Esophagus (tissue), 2 donors: ENCODE measurements around the gene PNPO. TPM values are rescaled to one million over a fixed set of nuclear protein-coding genes. Genes with fewer than 3 reads are reported as not detected.

Experiments
- H3K27ac ChIP-seq, 2 donors: one replicate each; pipeline ENCODE4 v1.5.1; 2013; ENCODE audit warnings: low read depth in 2 of 2, mild to moderate bottlenecking in 2 of 2, inconsistent platforms in 1 of 2, low read length in 1 of 2, moderate library complexity in 1 of 2
- H3K27me3 ChIP-seq, 2 donors: one replicate each; pipeline ENCODE4 v1.6.1; 2013; ENCODE audit warnings: low read length in 2 of 2, control low read depth in 1 of 2, mild to moderate bottlenecking in 1 of 2; ENCODE audit not compliant: insufficient read depth in 2 of 2, control insufficient read depth in 1 of 2
- H3K36me3 ChIP-seq, 2 donors: one replicate each; pipeline ENCODE4 v1.6.1; 2013; ENCODE audit warnings: low read length in 1 of 2; ENCODE audit not compliant: control insufficient read depth in 2 of 2, insufficient read depth in 2 of 2
- H3K4me1 ChIP-seq, 2 donors: one replicate each; pipeline ENCODE4 v1.6.1; 2013; ENCODE audit warnings: low read length in 1 of 2; ENCODE audit not compliant: control insufficient read depth in 2 of 2, insufficient read depth in 2 of 2
- H3K4me3 ChIP-seq, 2 donors: one replicate each; pipeline ENCODE4 v1.5.1; 2013; ENCODE audit warnings: low read length in 2 of 2, mild to moderate bottlenecking in 2 of 2, low read depth in 1 of 2, moderate library complexity in 1 of 2
- H3K9me3 ChIP-seq, 2 donors: one replicate each; pipeline ENCODE4 v1.6.1; 2013; ENCODE audit warnings: mild to moderate bottlenecking in 2 of 2, low read depth in 1 of 2, low read length in 1 of 2, moderate library complexity in 1 of 2; ENCODE audit not compliant: control insufficient read depth in 2 of 2, insufficient read depth in 1 of 2
- WGBS, 2 donors: extraction: QIAGEN DNeasy Blood & Tissue Kit; methylation state at CpG; one replicate each; pipeline ENCODE4 v1.1.7; 2013; 5-methylcytosine and 5-hydroxymethylcytosine counted together
- polyA plus RNA-seq, 2 donors: library from polyadenylated mRNA; stranded (reverse); fragments of 200-250 nt; gene quantifications; one replicate each; pipeline ENCODE4 v1.2.3, GENCODE V29; 2013
- donor health status: healthy with polysubstance abuse.
- donor health status: Bipolar disorder and iron deficiency.

PNPO gene
- polyA plus RNA-seq, 2 donors = 9.5 to 9.6 TPM

GRCh38 chr17:47901423-47901822, 39.9 kb upstream of the PNPO start:
- Histone ChIP-seq H3K36me3 (no peaks in the 10 kb centered on the region), H3K27ac (no peak overlapping the region), H3K4me3 (no peak overlapping the region), H3K27me3 (no peaks in the 10 kb centered on the region), H3K9me3 (no peaks in the 10 kb centered on the region), H3K4me1 (peaks cover 9% of the 10 kb centered on the region in 2 donors)
- WGBS, 2 donors = 86 to 88% methylated on average over 7 of the region's 7 CpGs

- no peak overlapping the region for H3K27ac ChIP-seq
- no peaks in the 10 kb centered on the region for H3K36me3 ChIP-seq
- WGBS, 2 donors = 78 to 81% methylated on average over 4 of the region's 4 CpGs
These were observed 39.2 kb upstream of the PNPO start for GRCh38 chr17:47902039-47902744.

GRCh38 chr17:47905221-47905733, 36.1 kb upstream of the PNPO start:
- H3K36me3 ChIP-seq = no peaks in the 10 kb centered on the region
- peak overlapping the region; percentile 51 to 84 for H3K27ac ChIP-seq
- WGBS, 2 donors = 28 to 52% methylated on average over 8 of the region's 8 CpGs
- no peaks in the 10 kb centered on the region for H3K9me3 ChIP-seq
- peaks cover 11 to 13% of the 10 kb centered on the region in 2 donors for H3K4me1 ChIP-seq
- H3K4me3 ChIP-seq = no peak overlapping the region
- no peaks in the 10 kb centered on the region for H3K27me3 ChIP-seq

More at GRCh38 chr17:47902039-47902744, 39.2 kb upstream of the PNPO start:
- Histone ChIP-seq H3K4me3 (no peak overlapping the region), H3K9me3 (no peaks in the 10 kb centered on the region), H3K27me3 (no peaks in the 10 kb centered on the region), H3K4me1 (peaks cover 11 to 13% of the 10 kb centered on the region in 2 donors)

GRCh38 chr17:47906443-47906842, 34.9 kb upstream of the PNPO start:
- Histone ChIP-seq H3K9me3 (no peaks in the 10 kb centered on the region), H3K4me1 (peaks cover 11 to 13% of the 10 kb centered on the region in 2 donors), H3K27me3 (no peaks in the 10 kb centered on the region), H3K36me3 (no peaks in the 10 kb centered on the region), H3K27ac (peak overlapping the region in 1 of 2 donors; percentile 84), H3K4me3 (no peak overlapping the region)
- 87 to 88% methylated on average over 3 of the region's 3 CpGs for WGBS, 2 donors

- H3K9me3 ChIP-seq = no peaks in the 10 kb centered on the region
- H3K27ac ChIP-seq = peak overlapping the region in 1 of 2 donors; percentile 7
- no peaks in the 10 kb centered on the region for H3K36me3 ChIP-seq
- no peak overlapping the region for H3K4me3 ChIP-seq
- 74 to 77% methylated on average over 8 of the region's 8 CpGs for WGBS, 2 donors
- no peaks in the 10 kb centered on the region for H3K27me3 ChIP-seq
- H3K4me1 ChIP-seq = peaks cover 11 to 13% of the 10 kb centered on the region in 2 donors
These were observed 33.3 kb upstream of the PNPO start for GRCh38 chr17:47907932-47908562.

- WGBS, 2 donors = 89 to 90% methylated on average over 2 of the region's 2 CpGs
- Histone ChIP-seq H3K4me1 (peaks cover 0 to 5% of the 10 kb centered on the region in 2 donors), H3K9me3 (no peaks in the 10 kb centered on the region), H3K36me3 (peaks cover 3 to 14% of the 10 kb centered on the region in 2 donors), H3K4me3 (no peak overlapping the region), H3K27ac (no peak overlapping the region), H3K27me3 (no peaks in the 10 kb centered on the region)
These were observed 28.3 kb upstream of the PNPO start for GRCh38 chr17:47913050-47913449.

GRCh38 chr17:47914306-47914948, 26.9 kb upstream of the PNPO start:
- 47 to 54% methylated on average over 4 of the region's 4 CpGs for WGBS, 2 donors
- H3K4me1 ChIP-seq = peaks cover 0 to 5% of the 10 kb centered on the region in 2 donors
- no peaks in the 10 kb centered on the region for H3K27me3 ChIP-seq
- H3K4me3 ChIP-seq = no peak overlapping the region
- H3K27ac ChIP-seq = no peak overlapping the region
- H3K36me3 ChIP-seq = peaks cover 3 to 14% of the 10 kb centered on the region in 2 donors
- H3K9me3 ChIP-seq = no peaks in the 10 kb centered on the region

GRCh38 chr17:47915776-47916398, 25.5 kb upstream of the PNPO start:
- Histone ChIP-seq H3K4me1 (peaks cover 0 to 5% of the 10 kb centered on the region in 2 donors), H3K27me3 (no peaks in the 10 kb centered on the region), H3K36me3 (peaks cover 3 to 14% of the 10 kb centered on the region in 2 donors), H3K9me3 (no peaks in the 10 kb centered on the region), H3K4me3 (no peak overlapping the region), H3K27ac (no peak overlapping the region)
- WGBS, 2 donors = 51 to 61% methylated on average over 12 of the region's 12 CpGs

- Histone ChIP-seq H3K4me3 (no peak overlapping the region), H3K4me1 (peaks cover 0 to 5% of the 10 kb centered on the region in 2 donors), H3K36me3 (peaks cover 3 to 14% of the 10 kb centered on the region in 2 donors), H3K27me3 (no peaks in the 10 kb centered on the region), H3K27ac (peak overlapping the region in 1 of 2 donors; percentile 3), H3K9me3 (no peaks in the 10 kb centered on the region)
- 90% methylated on average over 19 of the region's 19 CpGs for WGBS, 2 donors
These were observed 24.7 kb upstream of the PNPO start for GRCh38 chr17:47916489-47917208.
